Liver (tissue), 9 donors: ENCODE data around the gene FETUB. TPM values are rescaled to one million over a fixed set of nuclear protein-coding genes. Genes with fewer than 3 reads are reported as not detected.

Experiments
- DNase-seq: peaks from one replicate; pipeline ENCODE4 v3.0.0-alpha.2; 2017; ENCODE audit warnings: low spot score
- H3K27ac ChIP-seq, 2 donors: one replicate each; pipeline ENCODE4 v1.7.0; 2013; ENCODE audit warnings: inconsistent platforms in 2 of 2, low read length in 2 of 2, control low read depth in 1 of 2, low read depth in 1 of 2, mild to moderate bottlenecking in 1 of 2
- H3K27me3 ChIP-seq, 4 donors: one replicate each; pipeline versions ENCODE4 v1.6.1 to v1.7.0; 2013; ENCODE audit warnings: low read length in 3 of 4, inconsistent platforms in 1 of 4, mild to moderate bottlenecking in 1 of 4, moderate library complexity in 1 of 4; ENCODE audit not compliant: control insufficient read depth in 4 of 4, insufficient read depth in 4 of 4
- H3K36me3 ChIP-seq, 4 donors: one replicate each; pipeline versions ENCODE4 v1.6.1 to v1.7.0; 2013; ENCODE audit warnings: low read length in 3 of 4, mild to moderate bottlenecking in 3 of 4, low read depth in 1 of 4, moderate library complexity in 1 of 4; ENCODE audit not compliant: control insufficient read depth in 4 of 4, insufficient read depth in 3 of 4
- H3K4me1 ChIP-seq, 4 donors: one replicate each; pipeline versions ENCODE4 v1.6.1 to v1.7.0; 2013; ENCODE audit warnings: low read length in 3 of 4, mild to moderate bottlenecking in 3 of 4, moderate library complexity in 1 of 4; ENCODE audit not compliant: control insufficient read depth in 4 of 4, insufficient read depth in 4 of 4
- H3K4me3 ChIP-seq, 3 donors: one replicate each; pipeline versions ENCODE4 v1.6.1 to v1.7.0; 2013; ENCODE audit warnings: low read length in 3 of 3, control low read depth in 1 of 3, low read depth in 1 of 3, mild to moderate bottlenecking in 1 of 3
- H3K9ac ChIP-seq, 2 donors: one replicate each; pipeline ENCODE4 v1.7.0; 2013; ENCODE audit warnings: low read length in 2 of 2, mild to moderate bottlenecking in 2 of 2, moderate library complexity in 2 of 2, control low read depth in 1 of 2, low read depth in 1 of 2
- H3K9me3 ChIP-seq, 4 donors: one replicate each; pipeline versions ENCODE4 v1.6.1 to v1.7.0; 2013; ENCODE audit warnings: low read length in 3 of 4; ENCODE audit not compliant: control insufficient read depth in 4 of 4
- EGR1 ChIP-seq, 2 donors: IDR thresholded peaks; 2 replicates each; pipeline ENCODE4 v1.6.1; 2016 to 2018; ENCODE audit warnings: antibody characterized with exemption in 2 of 2, low read depth in 2 of 2
- FOXA1 ChIP-seq: IDR thresholded peaks from 2 replicates; pipeline ENCODE4 v1.6.1; 2016; ENCODE audit warnings: antibody characterized with exemption
- FOXA2 ChIP-seq: IDR thresholded peaks from 2 replicates; pipeline ENCODE4 v1.6.1; 2016; ENCODE audit warnings: antibody characterized with exemption
- GABPA ChIP-seq, 2 donors: IDR thresholded peaks in 1 of 2; conservative IDR thresholded peaks in 1 of 2; 2 replicates each; pipeline ENCODE4 v1.6.1; 2016; ENCODE audit warnings: antibody characterized with exemption in 2 of 2, mild to moderate bottlenecking in 1 of 2, moderate library complexity in 1 of 2
- HNF4A ChIP-seq, 2 donors: conservative IDR thresholded peaks; 2 replicates each; pipeline ENCODE4 v1.6.1; 2016; ENCODE audit warnings: antibody characterized with exemption in 2 of 2, mild to moderate bottlenecking in 2 of 2
- HNF4G ChIP-seq: IDR thresholded peaks from 2 replicates; pipeline ENCODE4 v1.6.1; 2016; ENCODE audit warnings: antibody characterized with exemption
- JUND ChIP-seq, 2 donors: IDR thresholded peaks; 2 replicates each; pipeline ENCODE4 v1.6.1; 2016; ENCODE audit warnings: antibody characterized with exemption in 2 of 2
- NR2F2 ChIP-seq: IDR thresholded peaks from 2 replicates; pipeline ENCODE4 v1.6.1; 2016; ENCODE audit warnings: antibody characterized with exemption
- RAD21 ChIP-seq, 2 donors: IDR thresholded peaks; 2 replicates each; pipeline ENCODE4 v1.6.1; 2016; ENCODE audit warnings: antibody characterized with exemption in 2 of 2, mild to moderate bottlenecking in 2 of 2
- RXRA ChIP-seq, 2 donors: IDR thresholded peaks; 2 replicates each; pipeline ENCODE4 v1.6.1; 2017 to 2018; ENCODE audit warnings: antibody characterized with exemption in 2 of 2, mild to moderate bottlenecking in 1 of 2
- SP1 ChIP-seq: IDR thresholded peaks from 2 replicates; pipeline ENCODE4 v1.6.1; 2018; ENCODE audit warnings: antibody characterized with exemption, mild to moderate bottlenecking
- WGBS: extraction: QIAGEN DNeasy Blood & Tissue Kit; methylation state at CpG from one replicate; pipeline ENCODE4 v1.1.7; 2013; 5-methylcytosine and 5-hydroxymethylcytosine counted together
- polyA plus RNA-seq, 2 donors: library from polyadenylated mRNA; stranded (reverse) in 1 of 2; unstranded in 1 of 2; fragments of 200-250 nt in 1 of 2; fragments of >200 nt in 1 of 2; fragmentation: Nextera tagmentation in 1 of 2; extraction: Ambion mirVana in 1 of 2; gene quantifications; one replicate each; pipeline versions ENCODE4 v1.2.1 to v1.2.3, GENCODE V29; 2013 to 2015
- total RNA-seq, 2 donors: library from RNA; depleted of rRNA; stranded (reverse); fragments of >200 nt; gene quantifications; one replicate each; pipeline ENCODE4 v1.2.3, GENCODE V29; 2014
- TF ChIP-seq, protein P1 (sequence below): IDR thresholded peaks from 2 replicates; pipeline ENCODE4 v1.6.1; 2016; ENCODE audit warnings: antibody characterized with exemption
- TF ChIP-seq, protein P2 (sequence below): fragments of 150-350 bp; IDR thresholded peaks from 2 replicates; pipeline ENCODE4 v1.5.1; 2017; ENCODE audit warnings: improper control_type of control experiment, low read depth, low read length; ENCODE audit not compliant: missing input control
- TF ChIP-seq, protein P3 (sequence below): IDR thresholded peaks from 2 replicates; pipeline ENCODE4 v1.6.1; 2016; ENCODE audit warnings: antibody characterized with exemption
- TF ChIP-seq, protein P4 (sequence below): IDR thresholded peaks from 2 replicates; pipeline ENCODE4 v1.6.1; 2016; ENCODE audit warnings: antibody characterized with exemption
- TF ChIP-seq, protein P5 (sequence below): IDR thresholded peaks from 2 replicates; pipeline ENCODE4 v1.6.1; 2016; ENCODE audit warnings: antibody characterized with exemption, mild to moderate bottlenecking
- donor health status: healthy.
- donor health status: healthy.
- donor health status: healthy.
- donor health status: healthy.
- donor health status: healthy.

FETUB gene
- total and polyA plus RNA-seq, 4 donors = 3.1 to 28.6 (median 9.4) TPM

DNA sequence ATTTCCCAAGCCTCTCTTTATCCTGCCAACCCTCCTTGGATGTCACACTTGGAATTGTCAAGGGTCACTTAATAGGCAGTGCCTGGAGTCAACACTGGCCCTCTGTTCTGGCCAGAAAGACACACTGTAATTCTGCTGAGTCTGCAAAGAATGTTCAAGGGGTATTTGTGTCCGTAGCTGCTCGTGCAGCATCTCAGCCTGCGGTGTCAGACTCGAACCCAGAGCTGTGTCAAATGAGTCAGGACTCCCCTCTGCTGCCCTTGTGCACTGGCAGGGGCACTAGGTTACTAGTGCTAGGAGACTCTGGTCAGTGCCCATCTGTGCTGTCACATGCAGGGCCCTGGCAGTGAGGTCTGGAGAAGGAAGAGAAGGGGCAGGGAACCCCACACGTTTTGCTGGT, 28.1 kb upstream of the FETUB start:
- H3K9me3 ChIP-seq = no peaks in the 10 kb centered on the region
- DNase-seq = no peak

More for the DNA sequence above, 28.1 kb upstream of the FETUB start:
- 44% methylated on average over 5 of the region's 5 CpGs for WGBS
- Histone ChIP-seq H3K9ac (peak overlapping the region in 1 of 2 donors; percentile 30), H3K27me3 (no peaks in the 10 kb centered on the region), H3K27ac (peak overlapping the region; percentile 69 to 87), H3K4me3 (no peak overlapping the region), H3K36me3 (no peaks in the 10 kb centered on the region), H3K4me1 (peaks cover 9 to 62% (median 46%) of the 10 kb centered on the region in 4 donors)
- TF ChIP-seq FOXA1 (no peak), SP1 (no peak), RAD21 (IDR thresholded peaks at IDR 0.05) (no peak), HNF4G (no peak), JUND (IDR thresholded peaks at IDR 0.05) (no peak), NR2F2 (no peak), RXRA (IDR thresholded peaks at IDR 0.05) (no peak), EGR1 (IDR thresholded peaks at IDR 0.05; ENCODE audit: low read depth in 2 of 2) (no peak), GABPA (IDR thresholded peaks at IDR 0.05 in 1 of 2, conservative IDR thresholded peaks at IDR 0.05 in 1 of 2) (no peak), FOXA2 (no peak), HNF4A (conservative IDR thresholded peaks at IDR 0.05) (no peak)
- TF ChIP-seq, protein P1, sequence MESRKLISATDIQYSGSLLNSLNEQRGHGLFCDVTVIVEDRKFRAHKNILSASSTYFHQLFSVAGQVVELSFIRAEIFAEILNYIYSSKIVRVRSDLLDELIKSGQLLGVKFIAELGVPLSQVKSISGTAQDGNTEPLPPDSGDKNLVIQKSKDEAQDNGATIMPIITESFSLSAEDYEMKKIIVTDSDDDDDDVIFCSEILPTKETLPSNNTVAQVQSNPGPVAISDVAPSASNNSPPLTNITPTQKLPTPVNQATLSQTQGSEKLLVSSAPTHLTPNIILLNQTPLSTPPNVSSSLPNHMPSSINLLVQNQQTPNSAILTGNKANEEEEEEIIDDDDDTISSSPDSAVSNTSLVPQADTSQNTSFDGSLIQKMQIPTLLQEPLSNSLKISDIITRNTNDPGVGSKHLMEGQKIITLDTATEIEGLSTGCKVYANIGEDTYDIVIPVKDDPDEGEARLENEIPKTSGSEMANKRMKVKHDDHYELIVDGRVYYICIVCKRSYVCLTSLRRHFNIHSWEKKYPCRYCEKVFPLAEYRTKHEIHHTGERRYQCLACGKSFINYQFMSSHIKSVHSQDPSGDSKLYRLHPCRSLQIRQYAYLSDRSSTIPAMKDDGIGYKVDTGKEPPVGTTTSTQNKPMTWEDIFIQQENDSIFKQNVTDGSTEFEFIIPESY = no peak
- TF ChIP-seq, protein P2, sequence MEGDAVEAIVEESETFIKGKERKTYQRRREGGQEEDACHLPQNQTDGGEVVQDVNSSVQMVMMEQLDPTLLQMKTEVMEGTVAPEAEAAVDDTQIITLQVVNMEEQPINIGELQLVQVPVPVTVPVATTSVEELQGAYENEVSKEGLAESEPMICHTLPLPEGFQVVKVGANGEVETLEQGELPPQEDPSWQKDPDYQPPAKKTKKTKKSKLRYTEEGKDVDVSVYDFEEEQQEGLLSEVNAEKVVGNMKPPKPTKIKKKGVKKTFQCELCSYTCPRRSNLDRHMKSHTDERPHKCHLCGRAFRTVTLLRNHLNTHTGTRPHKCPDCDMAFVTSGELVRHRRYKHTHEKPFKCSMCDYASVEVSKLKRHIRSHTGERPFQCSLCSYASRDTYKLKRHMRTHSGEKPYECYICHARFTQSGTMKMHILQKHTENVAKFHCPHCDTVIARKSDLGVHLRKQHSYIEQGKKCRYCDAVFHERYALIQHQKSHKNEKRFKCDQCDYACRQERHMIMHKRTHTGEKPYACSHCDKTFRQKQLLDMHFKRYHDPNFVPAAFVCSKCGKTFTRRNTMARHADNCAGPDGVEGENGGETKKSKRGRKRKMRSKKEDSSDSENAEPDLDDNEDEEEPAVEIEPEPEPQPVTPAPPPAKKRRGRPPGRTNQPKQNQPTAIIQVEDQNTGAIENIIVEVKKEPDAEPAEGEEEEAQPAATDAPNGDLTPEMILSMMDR = no peak
- TF ChIP-seq, protein P3, sequence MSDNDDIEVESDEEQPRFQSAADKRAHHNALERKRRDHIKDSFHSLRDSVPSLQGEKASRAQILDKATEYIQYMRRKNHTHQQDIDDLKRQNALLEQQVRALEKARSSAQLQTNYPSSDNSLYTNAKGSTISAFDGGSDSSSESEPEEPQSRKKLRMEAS = no peak
- TF ChIP-seq, protein P4, sequence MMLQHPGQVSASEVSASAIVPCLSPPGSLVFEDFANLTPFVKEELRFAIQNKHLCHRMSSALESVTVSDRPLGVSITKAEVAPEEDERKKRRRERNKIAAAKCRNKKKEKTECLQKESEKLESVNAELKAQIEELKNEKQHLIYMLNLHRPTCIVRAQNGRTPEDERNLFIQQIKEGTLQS = no peak
- TF ChIP-seq, protein P5, sequence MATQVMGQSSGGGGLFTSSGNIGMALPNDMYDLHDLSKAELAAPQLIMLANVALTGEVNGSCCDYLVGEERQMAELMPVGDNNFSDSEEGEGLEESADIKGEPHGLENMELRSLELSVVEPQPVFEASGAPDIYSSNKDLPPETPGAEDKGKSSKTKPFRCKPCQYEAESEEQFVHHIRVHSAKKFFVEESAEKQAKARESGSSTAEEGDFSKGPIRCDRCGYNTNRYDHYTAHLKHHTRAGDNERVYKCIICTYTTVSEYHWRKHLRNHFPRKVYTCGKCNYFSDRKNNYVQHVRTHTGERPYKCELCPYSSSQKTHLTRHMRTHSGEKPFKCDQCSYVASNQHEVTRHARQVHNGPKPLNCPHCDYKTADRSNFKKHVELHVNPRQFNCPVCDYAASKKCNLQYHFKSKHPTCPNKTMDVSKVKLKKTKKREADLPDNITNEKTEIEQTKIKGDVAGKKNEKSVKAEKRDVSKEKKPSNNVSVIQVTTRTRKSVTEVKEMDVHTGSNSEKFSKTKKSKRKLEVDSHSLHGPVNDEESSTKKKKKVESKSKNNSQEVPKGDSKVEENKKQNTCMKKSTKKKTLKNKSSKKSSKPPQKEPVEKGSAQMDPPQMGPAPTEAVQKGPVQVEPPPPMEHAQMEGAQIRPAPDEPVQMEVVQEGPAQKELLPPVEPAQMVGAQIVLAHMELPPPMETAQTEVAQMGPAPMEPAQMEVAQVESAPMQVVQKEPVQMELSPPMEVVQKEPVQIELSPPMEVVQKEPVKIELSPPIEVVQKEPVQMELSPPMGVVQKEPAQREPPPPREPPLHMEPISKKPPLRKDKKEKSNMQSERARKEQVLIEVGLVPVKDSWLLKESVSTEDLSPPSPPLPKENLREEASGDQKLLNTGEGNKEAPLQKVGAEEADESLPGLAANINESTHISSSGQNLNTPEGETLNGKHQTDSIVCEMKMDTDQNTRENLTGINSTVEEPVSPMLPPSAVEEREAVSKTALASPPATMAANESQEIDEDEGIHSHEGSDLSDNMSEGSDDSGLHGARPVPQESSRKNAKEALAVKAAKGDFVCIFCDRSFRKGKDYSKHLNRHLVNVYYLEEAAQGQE = no peak
